K562 (cell line): Measurements from ENCODE around the gene FAM24B. TPM values are rescaled to one million over a fixed set of nuclear protein-coding genes. Genes with fewer than 3 reads are reported as not detected.

ENCODE experiments used
- ATAC-seq: fragments of 200-7000 bp; cut with Tn5 transposase; 3 replicates; pipeline ENCODE4 v1.9.1; 2020; ENCODE audit warnings: moderate library complexity
- BruUV-seq: library from RNA; stranded (reverse); fragments of 400-500 nt; replicated peaks from 2 replicates; lab custom pipeline; 2021; lab: Mats Ljungman, UMichigan
- CTCF ChIA-PET: fragments of 300-600 bp; formaldehyde crosslinking; extraction: SDS; loops from one replicate; lab custom pipeline; 2021; ENCODE audit warnings: low intra/inter-chr PET ratio; lab: Yijun Ruan, JAX
- POLR2A ChIA-PET: fragments of 300-600, 350-650 bp; sonication (Branson Sonifier 250); formaldehyde crosslinking; extraction: SDS; loops from one replicate; lab custom pipeline; 2021; ENCODE audit warnings: antibody characterized with exemption, inconsistent platforms; lab: Yijun Ruan, JAX
- DNase-seq, 4 experiments: peaks; one replicate each; pipeline versions ENCODE4 v3.0.0 to v3.0.0-alpha.2; 2011 to 2018; ENCODE audit warnings: low spot score in 3 of 4, mixed read lengths in 3 of 4; ENCODE audit errors: extremely low read depth in 1 of 4
- FAIRE-seq: peaks from 2 replicates; lab custom pipeline; 2011; peaks lifted over from hg19 to GRCh38; lab: Jason Lieb, UNC
- H2AFZ ChIP-seq: 2 replicates; pipeline ENCODE4 v1.6.0; 2011; ENCODE audit warnings: low read depth, low read length, control low read depth, inconsistent platforms
- H3K27ac ChIP-seq: fragments of 200-600 bp; 3 replicates; pipeline ENCODE4 v1.8.0; 2011; ENCODE audit warnings: low read depth, mild to moderate bottlenecking, control low read depth, inconsistent platforms, low read length, moderate library complexity, mixed read lengths; ENCODE audit errors: extremely low read depth
- H3K27me3 ChIP-seq, 2 experiments: fragments of 300-600 bp in 1 of 2; 2 replicates in 1 of 2; 3 replicates in 1 of 2; pipeline versions ENCODE4 v1.6.0 to v1.8.0; 2011; ENCODE audit warnings: inconsistent platforms in 2 of 2, low read length in 2 of 2, mild to moderate bottlenecking in 1 of 2, mixed read lengths in 1 of 2, moderate library complexity in 1 of 2; ENCODE audit not compliant: control insufficient read depth in 2 of 2, insufficient read depth in 2 of 2
- H3K36me3 ChIP-seq: fragments of 300-600 bp; 3 replicates; pipeline ENCODE4 v1.8.0; 2011; ENCODE audit warnings: mild to moderate bottlenecking, low read length, inconsistent platforms; ENCODE audit not compliant: control insufficient read depth, insufficient read depth
- H3K4me1 ChIP-seq, 2 experiments: fragments of 200-600 bp in 1 of 2; replicated peaks in 1 of 2; 2 replicates in 1 of 2; 3 replicates in 1 of 2; pipeline versions ENCODE4 v1.5.1 to v1.8.0; 2011; ENCODE audit warnings: inconsistent platforms in 2 of 2, low read length in 2 of 2, mild to moderate bottlenecking in 1 of 2, mixed read lengths in 1 of 2, moderate library complexity in 1 of 2; ENCODE audit not compliant: control insufficient read depth in 2 of 2, insufficient read depth in 2 of 2
- H3K4me2 ChIP-seq: 2 replicates; pipeline ENCODE4 v1.6.1; 2011; ENCODE audit warnings: low read length, control low read depth, inconsistent platforms, mixed read lengths; ENCODE audit not compliant: insufficient read depth
- H3K4me3 ChIP-seq: fragments of 200-600 bp; sonication (generic), shearing (Covaris generic); 2 replicates; pipeline ENCODE4 v1.5.1; 2016; ENCODE audit warnings: control low read depth, inconsistent platforms
- H3K79me2 ChIP-seq: fragments of 200-600 bp; 3 replicates; pipeline ENCODE4 v1.8.0; 2011; ENCODE audit warnings: low read length, inconsistent platforms; ENCODE audit not compliant: control insufficient read depth, insufficient read depth
- H3K9ac ChIP-seq, 2 experiments: 2 replicates each; pipeline versions ENCODE4 v1.6.0 to v1.6.1; 2011; ENCODE audit warnings: low read depth in 2 of 2, low read length in 2 of 2, control low read depth in 1 of 2, inconsistent platforms in 1 of 2, mild to moderate bottlenecking in 1 of 2, mixed read lengths in 1 of 2; ENCODE audit not compliant: insufficient read depth in 1 of 2
- H3K9me1 ChIP-seq: one replicate; pipeline ENCODE4 v1.6.0; 2011; ENCODE audit warnings: inconsistent platforms, mild to moderate bottlenecking, low read length, moderate library complexity; ENCODE audit not compliant: control insufficient read depth, insufficient read depth
- H3K9me3 ChIP-seq: replicated peaks from 2 replicates; pipeline ENCODE4 v1.5.1; 2011; ENCODE audit warnings: low read depth, low read length, inconsistent platforms; ENCODE audit not compliant: control insufficient read depth, insufficient read depth
- H4K20me1 ChIP-seq: replicated peaks from 2 replicates; pipeline ENCODE4 v1.6.1; 2011; ENCODE audit warnings: low read length, inconsistent platforms, mixed read lengths; ENCODE audit not compliant: control insufficient read depth, insufficient read depth
- DMBX1 ChIP-seq: fragments of 250-450 bp; sonication (Bioruptor Pico); IDR thresholded peaks from 2 replicates; pipeline ENCODE4 v1.8.0; 2022; ENCODE audit warnings: inconsistent platforms, mild to moderate bottlenecking, moderate library complexity, borderline replicate concordance
- FOXK1 ChIP-seq: sonication (generic); formaldehyde crosslinking; IDR thresholded peaks from 2 replicates; pipeline ENCODE4 v1.8.0; 2022; ENCODE audit warnings: missing genetic modification reagents, mild to moderate bottlenecking, borderline replicate concordance
- NCOA2 ChIP-seq, 2 experiments: fragments of 450-650 bp; IDR thresholded peaks; 2 replicates each; pipeline ENCODE4 v1.6.1; 2018; ENCODE audit warnings: mild to moderate bottlenecking in 2 of 2, moderate library complexity in 1 of 2; ENCODE audit not compliant: partially characterized antibody in 2 of 2
- POLR2G ChIP-seq: fragments of 200-400 bp; formaldehyde crosslinking; IDR thresholded peaks from 2 replicates; pipeline ENCODE4 v1.6.1; 2017; ENCODE audit warnings: low read depth, mild to moderate bottlenecking, antibody characterized with exemption, low read length, moderate library complexity
- ZKSCAN8 ChIP-seq: fragments of 200-800 bp; sonication (Bioruptor generic); IDR thresholded peaks from 2 replicates; pipeline ENCODE4 v1.6.1; 2016; ENCODE audit warnings: missing genetic modification characterization, missing compliant biosample characterization
- ZNF347 ChIP-seq: fragments of 450-650 bp; formaldehyde crosslinking; IDR thresholded peaks from 2 replicates; pipeline ENCODE4 v1.4.0; 2020; ENCODE audit warnings: low read depth, mild to moderate bottlenecking, moderate library complexity
- ZNF584 ChIP-seq: fragments of 200-800 bp; sonication (Bioruptor generic); IDR thresholded peaks from 2 replicates; pipeline ENCODE4 v1.6.1; 2016; ENCODE audit warnings: low read depth, mild to moderate bottlenecking, missing genetic modification characterization, missing compliant biosample characterization
- WGBS: fragments of 100-300 bp; shearing (Covaris generic); methylation state at CpG from one replicate; pipeline ENCODE4 v1.1.6; 2016; ENCODE audit warnings: low coverage, mixed read lengths; ENCODE audit not compliant: insufficient coverage; ENCODE audit errors: missing lambda C conversion rate; 5-methylcytosine and 5-hydroxymethylcytosine counted together
- in situ Hi-C: fragments of 300-500 bp; cut with MboI; formaldehyde crosslinking; loops from 4 replicates; pipeline ENCODE4 v1.15.0; 2018; ENCODE audit warnings: inconsistent platforms, mixed read lengths
- intact Hi-C: fragments of 100-400 bp; cut with micrococcal nuclease; formaldehyde crosslinking; loops from 2 replicates; pipeline ENCODE4 v1.14.2; 2022
- polyA plus RNA-seq, 8 experiments: library from polyadenylated mRNA; depleted of rRNA in 4 of 8; stranded (reverse) in 5 of 8; unstranded in 3 of 8; fragments of >200 nt; fragmentation: Nextera tagmentation in 2 of 8; fragmentation: Illumina TruSeq in 1 of 8; extraction: Ambion mirVana in 2 of 8; extraction: Trizol in 1 of 8; gene quantifications; 2 replicates each; pipeline versions ENCODE4 v1.2.1 to v1.2.3, GENCODE V29; 2011 to 2014; ENCODE audit warnings: inconsistent platforms in 1 of 8, missing spikeins in 1 of 8
- total RNA-seq, 7 experiments: library from RNA; depleted of rRNA in 6 of 7; stranded (reverse); fragments of >200 nt in 6 of 7; fragmentation: Illumina TruSeq in 2 of 7; extraction: Trizol in 2 of 7; gene quantifications; 2 replicates each; pipeline versions ENCODE4 v1.2.1 to v1.2.3, GENCODE V29; 2011 to 2021; ENCODE audit warnings: low replicate concordance in 1 of 7

Gene FAM24B
- total and polyA plus RNA-seq, 9 of the 15 experiments (the other 6 are each of a cell fraction or from before 2014, with no cell fraction given): 6.0 to 19.6 (median 9.2) TPM

DNA sequence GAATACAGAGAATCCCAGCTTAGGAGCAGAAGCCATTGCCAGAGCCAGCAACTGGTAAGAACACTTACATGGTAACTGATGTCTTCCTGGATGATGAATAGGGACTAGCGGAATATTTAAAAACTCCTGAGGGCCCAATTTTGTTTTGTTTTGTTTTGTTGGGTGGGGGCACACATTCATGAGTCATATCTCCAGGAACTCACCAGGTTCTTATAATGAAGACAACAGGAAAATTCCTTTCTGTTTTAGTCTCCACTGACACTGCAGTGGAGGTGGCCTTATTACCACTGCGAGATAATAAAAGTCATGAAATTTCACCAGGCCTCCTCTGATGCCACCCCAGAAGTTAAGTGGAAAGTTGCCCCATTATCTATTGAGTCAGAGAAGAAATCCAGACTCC lies 27.1 kb downstream of the FAM24B start:
- Histone ChIP-seq H3K4me3 (no peak overlapping the region), H3K9me1 (no peaks in the 10 kb centered on the region), H3K27me3 (no peaks in the 10 kb centered on the region), H3K9ac (no peak overlapping the region), H4K20me1 (0 out of 2 replicates have a peak, but pooled peaks cover 4% of the 10 kb centered on the region), H3K36me3 (peaks cover 49% of the 10 kb centered on the region; the same call in 2 of the 3 replicates), H3K27ac (no peak overlapping the region), H2AFZ (no peak overlapping the region), H3K4me2 (no peak overlapping the region), H3K4me1 (no peaks in the 10 kb centered on the region; a peak in 1 of 5 replicates), H3K9me3 (no peaks in the 10 kb centered on the region), H3K79me2 (peaks cover 5% of the 10 kb centered on the region; the same call in 2 of the 3 replicates)
- ChIA-PET CTCF (no interaction called here), POLR2A (interaction anchor here (0.7 kb wide), 1 partner anchor 462 kb away, joined by 3 read pairs; no protein-coding TSS in a partner anchor)
- 94% methylated on average over 2 of the region's 2 CpGs for WGBS
- TF ChIP-seq ZNF347 (CRISPR knock-in tag) (no peak), ZKSCAN8 (CRISPR knock-in tag) (no peak), POLR2G (no peak), DMBX1 (CRISPR knock-in tag) (no peak), ZNF584 (CRISPR knock-in tag) (no peak), FOXK1 (CRISPR knock-in tag) (no peak), NCOA2 (IDR thresholded peaks at IDR 0.05; ENCODE audit: partially characterized antibody in 2 of 2) (no peak)
- in situ Hi-C loops: no loop called here
- no peak for FAIRE-seq
- intact Hi-C loops: no loop called here
- DNase-seq: no peak
- ATAC-seq: no peak
- no TSS peak for BruUV-seq
